ENCODE measurements around the gene CAMTA1. TPM values are rescaled to one million over a fixed set of nuclear protein-coding genes. Genes with fewer than 3 reads are reported as not detected.
A peak's percentile ranks its signal among the peaks of the same experiment; 100 is the strongest.

CAMTA1 gene
- polyA plus RNA-seq, 1 experiment: 64.9 TPM

- peak; percentile 77 for TF ChIP-seq CTCF (IDR thresholded peaks at IDR 0.05; ENCODE audit: low read depth, low read length)
- Histone ChIP-seq H3K4me3 (ENCODE audit: low read depth, low read length) (no peak overlapping the region), H3K27me3 (ENCODE audit: control insufficient read depth, insufficient read depth, low read length) (no peaks in the 10 kb centered on the region), H3K27ac (ENCODE audit: low read depth, low read length) (no peak overlapping the region), H3K9me3 (ENCODE audit: control insufficient read depth, insufficient read depth, low read length) (no peaks in the 10 kb centered on the region; the same call in none of the 2 replicates)
- POLR2A ChIA-PET: no interaction called here
- CTCF ChIA-PET: interaction anchor here (0.6 to 1.6 kb wide), 9 partner anchors 12 to 432 kb away, joined by 3 to 13 read pairs (median 3); no protein-coding TSS in a partner anchor
- no peak for DNase-seq (ENCODE audit: low read depth, low spot score)
These were observed 433.1 kb downstream of the CAMTA1 start for GRCh38 chr1:7218210-7218832.

GRCh38 chr1:7219031-7219430, 433.8 kb downstream of the CAMTA1 start:
- Histone ChIP-seq H3K4me3 (ENCODE audit: low read depth, low read length) (no peak overlapping the region), H3K27me3 (ENCODE audit: control insufficient read depth, insufficient read depth, low read length) (no peaks in the 10 kb centered on the region), H3K9me3 (ENCODE audit: control insufficient read depth, insufficient read depth, low read length) (no peaks in the 10 kb centered on the region; the same call in none of the 2 replicates), H3K27ac (ENCODE audit: low read depth, low read length) (no peak overlapping the region)
- POLR2A ChIA-PET: no interaction called here
- TF ChIP-seq CTCF (IDR thresholded peaks at IDR 0.05; ENCODE audit: low read depth, low read length): no peak
- CTCF ChIA-PET: no interaction called here
- DNase-seq (ENCODE audit: low read depth, low spot score): no peak

- H3K27me3 ChIP-seq (ENCODE audit: control insufficient read depth, insufficient read depth, low read length): no peaks in the 10 kb centered on the region
- ChIA-PET CTCF (interaction anchor here (1.0 to 1.1 kb wide), 2 partner anchors 425 to 500 kb away, joined by 3 read pairs; no protein-coding TSS in a partner anchor), POLR2A (interaction anchor here (1.0 kb wide), 1 partner anchor 80 kb away, joined by 4 read pairs; no protein-coding TSS in a partner anchor)
- peak overlapping the region; percentile 75 for H3K27ac ChIP-seq (ENCODE audit: low read depth, low read length)
- H3K9me3 ChIP-seq (ENCODE audit: control insufficient read depth, insufficient read depth, low read length): peaks cover 5% of the 10 kb centered on the region
- peak; percentile 33 for DNase-seq (ENCODE audit: low read depth, low spot score)
- no peak for TF ChIP-seq CTCF (IDR thresholded peaks at IDR 0.05; ENCODE audit: low read depth, low read length)
- H3K4me3 ChIP-seq (ENCODE audit: low read depth, low read length): no peak overlapping the region
These were observed 434.8 kb downstream of the CAMTA1 start for GRCh38 chr1:7220007-7220406.

- CTCF ChIA-PET: interaction anchor here (0.6 to 1.0 kb wide), 2 partner anchors 439 to 501 kb away, joined by 3 read pairs; no protein-coding TSS in a partner anchor
- no peak for TF ChIP-seq CTCF (IDR thresholded peaks at IDR 0.05; ENCODE audit: low read depth, low read length)
- peak overlapping the region; percentile 75 for H3K27ac ChIP-seq (ENCODE audit: low read depth, low read length)
These were observed 435.5 kb downstream of the CAMTA1 start for GRCh38 chr1:7220712-7221252.

More at GRCh38 chr1:7220712-7221252, 435.5 kb downstream of the CAMTA1 start:
- POLR2A ChIA-PET: no interaction called here
- DNase-seq (ENCODE audit: low read depth, low spot score): no peak
- Histone ChIP-seq H3K9me3 (ENCODE audit: control insufficient read depth, insufficient read depth, low read length) (peaks cover 7% of the 10 kb centered on the region), H3K27me3 (ENCODE audit: control insufficient read depth, insufficient read depth, low read length) (no peaks in the 10 kb centered on the region), H3K4me3 (ENCODE audit: low read depth, low read length) (no peak overlapping the region)
